H1 (cell line): ENCODE results near the gene RIBC2. TPM values are rescaled to one million over a fixed set of nuclear protein-coding genes. Genes with fewer than 3 reads are reported as not detected.

Experiments used
- CTCF ChIA-PET: fragments of 300-600 bp; sonication (Branson Sonifier 250); formaldehyde crosslinking; loops from one replicate; lab custom pipeline; 2021; ENCODE audit not compliant: partially characterized antibody; lab: Charles Lee
- POLR2A ChIA-PET: fragments of 300-600 bp; sonication (Branson Sonifier 250); formaldehyde crosslinking; loops from one replicate; lab custom pipeline; 2021; ENCODE audit warnings: inconsistent platforms; ENCODE audit not compliant: partially characterized antibody; lab: Charles Lee
- DNase-seq, 2 experiments: peaks; one replicate each; pipeline versions ENCODE4 v3.0.0 to v3.0.0-alpha.2; 2010 to 2022; ENCODE audit warnings: low spot score in 2 of 2, low read depth in 1 of 2, mixed read lengths in 1 of 2
- FAIRE-seq: peaks from 2 replicates; lab custom pipeline; 2011; peaks lifted over from hg19 to GRCh38; lab: Jason Lieb, UNC
- H2AFZ ChIP-seq: 2 replicates; pipeline ENCODE4 v1.8.1; 2012; ENCODE audit warnings: low read length, inconsistent platforms
- H2AK5ac ChIP-seq: 2 replicates; pipeline ENCODE4 v1.6.1; 2013; ENCODE audit warnings: low read depth, low read length
- H2BK120ac ChIP-seq: replicated peaks from 2 replicates; pipeline ENCODE3; 2013; ENCODE audit warnings: low read depth, low read length, inconsistent platforms
- H2BK12ac ChIP-seq: 2 replicates; pipeline ENCODE4 v1.6.1; 2013; ENCODE audit warnings: low read depth, low read length
- H2BK15ac ChIP-seq: 2 replicates; pipeline ENCODE4 v1.6.1; 2013; ENCODE audit warnings: low read length
- H2BK20ac ChIP-seq: 2 replicates; pipeline ENCODE4 v1.6.1; 2013; ENCODE audit warnings: low read length
- H2BK5ac ChIP-seq: 2 replicates; pipeline ENCODE4 v1.6.1; 2013; ENCODE audit warnings: low read depth, low read length
- H3K14ac ChIP-seq: 2 replicates; pipeline ENCODE4 v1.6.1; 2013; ENCODE audit warnings: inconsistent platforms; ENCODE audit not compliant: insufficient read length
- H3K18ac ChIP-seq: 2 replicates; pipeline ENCODE4 v1.6.1; 2013; ENCODE audit warnings: low read length; ENCODE audit errors: extremely low read depth
- H3K23ac ChIP-seq: 2 replicates; pipeline ENCODE4 v1.6.1; 2013; ENCODE audit warnings: inconsistent platforms; ENCODE audit not compliant: insufficient read length
- H3K23me2 ChIP-seq: 2 replicates; pipeline ENCODE4 v1.6.1; 2013; ENCODE audit warnings: low read depth, low read length
- H3K27ac ChIP-seq: 2 replicates; pipeline ENCODE4 v1.6.1; 2011; ENCODE audit warnings: low read depth, low read length, inconsistent platforms
- H3K27me3 ChIP-seq, 4 experiments: replicated peaks in 1 of 4; 1 replicate in 1 of 4; 2 replicates in 3 of 4; pipeline versions ENCODE4 v1.6.1 to v1.8.1; 2011 to 2013; ENCODE audit warnings: low read length in 3 of 4, mild to moderate bottlenecking in 3 of 4, inconsistent platforms in 2 of 4, mixed read lengths in 2 of 4, moderate library complexity in 1 of 4; ENCODE audit not compliant: control insufficient read depth in 3 of 4, insufficient read depth in 3 of 4; ENCODE audit errors: extremely low read depth in 1 of 4
- H3K36me3 ChIP-seq, 4 experiments: 2 replicates each; pipeline versions ENCODE4 v1.6.1 to v1.8.1; 2011 to 2013; ENCODE audit warnings: mild to moderate bottlenecking in 4 of 4, low read length in 3 of 4, moderate library complexity in 2 of 4, control low read depth in 1 of 4, inconsistent platforms in 1 of 4; ENCODE audit not compliant: insufficient read depth in 4 of 4, control insufficient read depth in 2 of 4
- H3K4ac ChIP-seq: replicated peaks from 2 replicates; pipeline ENCODE3; 2013; ENCODE audit warnings: low read length, low read depth, mixed read lengths, inconsistent platforms; ENCODE audit not compliant: insufficient read length
- H3K4me1 ChIP-seq, 4 experiments: replicated peaks in 1 of 4; 1 replicate in 1 of 4; 2 replicates in 3 of 4; pipeline versions ENCODE4 v1.6.1 to v1.8.1; 2011 to 2013; ENCODE audit warnings: low read length in 3 of 4, inconsistent platforms in 2 of 4, mixed read lengths in 1 of 4; ENCODE audit not compliant: insufficient read depth in 4 of 4, control insufficient read depth in 3 of 4
- H3K4me2 ChIP-seq, 2 experiments: 2 replicates each; pipeline versions ENCODE4 v1.6.1 to v1.8.1; 2011 to 2013; ENCODE audit warnings: low read depth in 2 of 2, low read length in 2 of 2, control low read depth in 1 of 2, inconsistent platforms in 1 of 2, mild to moderate bottlenecking in 1 of 2; ENCODE audit not compliant: insufficient read depth in 1 of 2
- H3K4me3 ChIP-seq, 4 experiments: fragments of 200-600, 300-600 bp in 1 of 4; sonication (generic), shearing (Covaris generic), sonication (Bioruptor Twin) in 1 of 4; 2 replicates each; pipeline versions ENCODE4 v1.5.1 to v1.8.1; 2011 to 2016; ENCODE audit warnings: low read length in 4 of 4, low read depth in 3 of 4, control low read depth in 2 of 4, inconsistent platforms in 2 of 4, mild to moderate bottlenecking in 2 of 4, mixed read lengths in 1 of 4, moderate library complexity in 1 of 4; ENCODE audit not compliant: insufficient read depth in 2 of 4; ENCODE audit errors: extremely low read depth in 1 of 4
- H3K56ac ChIP-seq: replicated peaks from 2 replicates; pipeline ENCODE3; 2013; ENCODE audit warnings: low read depth, mild to moderate bottlenecking, mixed read lengths, low read length, inconsistent platforms; ENCODE audit not compliant: insufficient read length
- H3K79me1 ChIP-seq: 2 replicates; pipeline ENCODE4 v1.6.1; 2013; ENCODE audit warnings: low read depth, low read length, control low read depth
- H3K79me2 ChIP-seq, 2 experiments: 2 replicates each; pipeline versions ENCODE4 v1.6.1 to v1.8.1; 2012 to 2013; ENCODE audit warnings: low read length in 2 of 2, mild to moderate bottlenecking in 2 of 2, inconsistent platforms in 1 of 2; ENCODE audit not compliant: insufficient read depth in 2 of 2, control insufficient read depth in 1 of 2
- H3K9ac ChIP-seq, 4 experiments: replicated peaks in 1 of 4; 1 replicate in 1 of 4; 2 replicates in 3 of 4; pipeline versions ENCODE4 v1.6.1 to v1.8.1; 2011 to 2013; ENCODE audit warnings: low read depth in 3 of 4, low read length in 3 of 4, control low read depth in 2 of 4, mild to moderate bottlenecking in 2 of 4, moderate library complexity in 2 of 4, inconsistent platforms in 1 of 4; ENCODE audit errors: extremely low read depth in 1 of 4
- H3K9me3 ChIP-seq, 2 experiments: 2 replicates each; pipeline versions ENCODE4 v1.6.1 to v1.8.1; 2012 to 2013; ENCODE audit warnings: mild to moderate bottlenecking in 2 of 2, moderate library complexity in 2 of 2, control low read depth in 1 of 2, inconsistent platforms in 1 of 2, low read depth in 1 of 2, low read length in 1 of 2, mixed read lengths in 1 of 2; ENCODE audit not compliant: insufficient read depth in 2 of 2
- H4K20me1 ChIP-seq, 2 experiments: replicated peaks in 1 of 2; 2 replicates each; pipeline versions ENCODE3 to v1.8.1; 2011 to 2013; ENCODE audit warnings: inconsistent platforms in 2 of 2, low read length in 2 of 2, mild to moderate bottlenecking in 1 of 2; ENCODE audit not compliant: insufficient read depth in 2 of 2, control insufficient read depth in 1 of 2
- H4K5ac ChIP-seq: 2 replicates; pipeline ENCODE4 v1.6.1; 2013; ENCODE audit warnings: low read length, low read depth, mixed read lengths, inconsistent platforms; ENCODE audit not compliant: insufficient read length
- H4K8ac ChIP-seq: 2 replicates; pipeline ENCODE4 v1.8.0; 2013; ENCODE audit warnings: mild to moderate bottlenecking, moderate library complexity, low read length, inconsistent platforms; ENCODE audit not compliant: insufficient read depth; ENCODE audit errors: extremely low read depth
- H4K91ac ChIP-seq: replicated peaks from 2 replicates; pipeline ENCODE3; 2013; ENCODE audit warnings: low read length, mixed read lengths, inconsistent platforms; ENCODE audit not compliant: insufficient read length
- BRCA1 ChIP-seq: IDR thresholded peaks from 2 replicates; pipeline ENCODE4 v1.6.1; 2012; ENCODE audit warnings: low read depth, low read length, improper control_type of control experiment
- CHD2 ChIP-seq: IDR thresholded peaks from 2 replicates; pipeline ENCODE4 v1.6.1; 2012; ENCODE audit warnings: low read length, improper control_type of control experiment
- CTBP2 ChIP-seq: IDR thresholded peaks from 2 replicates; pipeline ENCODE4 v1.7.0; 2011; ENCODE audit warnings: borderline replicate concordance, mild to moderate bottlenecking, moderate library complexity, mixed read lengths, low read length; ENCODE audit not compliant: insufficient read depth, insufficient read length
- EGR1 ChIP-seq: IDR thresholded peaks from 2 replicates; pipeline ENCODE4 v1.6.1; 2011; ENCODE audit warnings: low read depth, low read length, borderline replicate concordance
- EZH2 ChIP-seq: fragments of 200-600 bp; sonication (generic); IDR thresholded peaks from 2 replicates; pipeline ENCODE4 v1.7.1; 2012; ENCODE audit warnings: low read depth, mild to moderate bottlenecking, moderate library complexity, low read length, inconsistent platforms; ENCODE audit not compliant: severe bottlenecking
- JUN ChIP-seq: IDR thresholded peaks from 2 replicates; pipeline ENCODE4 v1.6.1; 2011; ENCODE audit warnings: low read depth, mild to moderate bottlenecking, improper control_type of control experiment, low read length
- PHF8 ChIP-seq: fragments of 200-600 bp; sonication (generic); conservative IDR thresholded peaks from 2 replicates; pipeline ENCODE4 v1.7.1; 2012; ENCODE audit warnings: low read depth, mild to moderate bottlenecking, inconsistent platforms, low read length, moderate library complexity
- POLR2AphosphoS5 ChIP-seq: IDR thresholded peaks from 2 replicates; pipeline ENCODE4 v1.6.1; 2011; ENCODE audit warnings: low read depth, low read length
- RFX5 ChIP-seq: IDR thresholded peaks from 2 replicates; pipeline ENCODE4 v1.6.1; 2011; ENCODE audit warnings: low read depth, low read length, improper control_type of control experiment, borderline replicate concordance
- SIRT6 ChIP-seq: IDR thresholded peaks from one replicate; pipeline ENCODE4 v1.7.1; 2012; ENCODE audit warnings: low read length, inconsistent platforms
- SIX5 ChIP-seq: IDR thresholded peaks from 2 replicates; pipeline ENCODE4 v1.6.1; 2011; ENCODE audit warnings: mild to moderate bottlenecking, low read depth, low read length
- TBP ChIP-seq: IDR thresholded peaks from 2 replicates; pipeline ENCODE4 v1.6.1; 2011; ENCODE audit warnings: low read depth, low read length, improper control_type of control experiment
- TCF12 ChIP-seq: IDR thresholded peaks from 2 replicates; pipeline ENCODE4 v1.6.1; 2011; ENCODE audit warnings: low read depth, mild to moderate bottlenecking, low read length
- WGBS, 2 experiments: shearing (Covaris generic) in 1 of 2; methylation state at CpG; one replicate each; pipeline versions ENCODE4 v1.1.6 to v1.1.7; 2013 to 2015; ENCODE audit warnings: low lambda C conversion rate in 2 of 2, mixed read lengths in 2 of 2, inconsistent platforms in 1 of 2, low coverage in 1 of 2, missing lambda C conversion rate in 1 of 2; ENCODE audit not compliant: insufficient replicate concordance in 2 of 2, insufficient coverage in 1 of 2, insufficient read length in 1 of 2; ENCODE audit errors: extremely low coverage in 1 of 2, missing lambda C conversion rate in 1 of 2; 5-methylcytosine and 5-hydroxymethylcytosine counted together
- polyA plus RNA-seq, 7 experiments: library from polyadenylated mRNA; depleted of rRNA in 3 of 7; stranded (reverse) in 5 of 7; unstranded in 2 of 7; fragments of >200 nt in 5 of 7; fragments of 200-250 nt in 2 of 7; gene quantifications; 1 replicate in 5 of 7; 2 replicates in 1 of 7; 4 replicates in 1 of 7; pipeline versions ENCODE4 v1.2.1 to v1.2.3, GENCODE V29; 2011 to 2013; ENCODE audit warnings: missing spikeins in 2 of 7, mixed read lengths in 2 of 7
- total RNA-seq: library from RNA; stranded (reverse); fragmentation: NEBNext Ultra II Directional; extraction: Animal tissue kit (Norgen Biotek cat#: 25700); gene quantifications from 2 replicates; pipeline ENCODE4 v1.2.1, GENCODE V29; 2021
- TF ChIP-seq, protein P1 (sequence below): IDR thresholded peaks from 2 replicates; pipeline ENCODE4 v1.6.1; 2012; ENCODE audit warnings: inconsistent platforms
- TF ChIP-seq, protein P2 (sequence below): IDR thresholded peaks from 2 replicates; pipeline ENCODE4 v1.6.1; 2012; ENCODE audit warnings: inconsistent platforms

RIBC2 gene
- total and polyA plus RNA-seq, 2 of the 8 experiments (the other 6 are each of a cell fraction or from before 2014, with no cell fraction given), result 0.79 to 2.1 TPM

DNA sequence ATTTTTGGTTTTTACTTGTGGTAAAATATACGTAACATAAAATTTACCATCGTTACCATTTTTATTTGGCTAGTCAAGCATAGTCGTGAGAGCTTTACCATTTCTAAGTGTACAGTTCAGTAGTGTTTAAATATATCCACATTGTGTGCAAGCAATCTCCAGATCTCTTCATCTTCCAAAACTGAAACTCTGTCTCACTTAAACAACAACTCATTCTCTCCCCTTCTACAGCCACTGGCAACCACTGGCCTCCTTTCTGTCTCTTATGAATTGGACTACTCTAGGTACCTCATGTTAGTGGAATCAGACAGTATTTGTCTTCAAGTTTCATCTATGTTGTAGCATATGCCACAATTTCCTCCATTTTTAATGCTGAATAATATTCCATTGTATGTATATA is 37.5 kb upstream of the RIBC2 start:
- H4K20me1 ChIP-seq, result no peaks in the 10 kb centered on the region
- H3K9ac ChIP-seq, result no peak overlapping the region
- H3K36me3 ChIP-seq, result no peaks in the 10 kb centered on the region
- no peak overlapping the region for H2BK12ac ChIP-seq
- POLR2A ChIA-PET, result no interaction called here
- peaks cover 0 to 3% of the 10 kb centered on the region in 2 experiments; a peak in 1 of 4 replicates for H3K9me3 ChIP-seq
- no peaks in the 10 kb centered on the region for H3K27me3 ChIP-seq
- no peak overlapping the region for H3K56ac ChIP-seq
- no peak overlapping the region for H2BK20ac ChIP-seq
- H2BK120ac ChIP-seq, result no peak overlapping the region
- H3K14ac ChIP-seq, result no peak overlapping the region
- no peak overlapping the region for H2AK5ac ChIP-seq
- H2BK15ac ChIP-seq, result no peak overlapping the region
- H3K23ac ChIP-seq, result no peak overlapping the region
- H3K79me1 ChIP-seq, result no peaks in the 10 kb centered on the region
- H2AFZ ChIP-seq, result no peak overlapping the region
- no peak overlapping the region for H4K91ac ChIP-seq
- CTCF ChIA-PET, result no interaction called here
- no peak overlapping the region for H4K8ac ChIP-seq
- no peak overlapping the region for H3K4ac ChIP-seq
- no peak overlapping the region for H4K5ac ChIP-seq
- no peak overlapping the region for H3K4me2 ChIP-seq
- no peak overlapping the region for H3K4me3 ChIP-seq
- TF ChIP-seq TBP (no peak), POLR2AphosphoS5 (no peak), EZH2 (no peak), PHF8 (no peak), CTBP2 (no peak), SIRT6 (no peak), TCF12 (no peak), CHD2 (no peak), RFX5 (no peak), JUN (no peak), EGR1 (no peak), BRCA1 (no peak), SIX5 (no peak)
- TF ChIP-seq, protein P1, sequence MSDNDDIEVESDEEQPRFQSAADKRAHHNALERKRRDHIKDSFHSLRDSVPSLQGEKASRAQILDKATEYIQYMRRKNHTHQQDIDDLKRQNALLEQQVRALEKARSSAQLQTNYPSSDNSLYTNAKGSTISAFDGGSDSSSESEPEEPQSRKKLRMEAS, result no peak
- TF ChIP-seq, protein P2, sequence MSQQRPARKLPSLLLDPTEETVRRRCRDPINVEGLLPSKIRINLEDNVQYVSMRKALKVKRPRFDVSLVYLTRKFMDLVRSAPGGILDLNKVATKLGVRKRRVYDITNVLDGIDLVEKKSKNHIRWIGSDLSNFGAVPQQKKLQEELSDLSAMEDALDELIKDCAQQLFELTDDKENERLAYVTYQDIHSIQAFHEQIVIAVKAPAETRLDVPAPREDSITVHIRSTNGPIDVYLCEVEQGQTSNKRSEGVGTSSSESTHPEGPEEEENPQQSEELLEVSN, result no peak
- H3K27ac ChIP-seq, result no peak overlapping the region
- WGBS, 2 experiments, result 86% methylated on average over 3 of the region's 3 CpGs; no CpG with 5 or more reads in 1 of the 2 experiments
- no peaks in the 10 kb centered on the region for H3K79me2 ChIP-seq
- no peaks in the 10 kb centered on the region for H3K23me2 ChIP-seq
- no peak overlapping the region for H3K18ac ChIP-seq
- no peak overlapping the region for H2BK5ac ChIP-seq
- H3K4me1 ChIP-seq, result no peaks in the 10 kb centered on the region
- DNase-seq (no peak), FAIRE-seq (no peak)
